ENCODE results near the gene ADGB.

The ADGB gene

DNA sequence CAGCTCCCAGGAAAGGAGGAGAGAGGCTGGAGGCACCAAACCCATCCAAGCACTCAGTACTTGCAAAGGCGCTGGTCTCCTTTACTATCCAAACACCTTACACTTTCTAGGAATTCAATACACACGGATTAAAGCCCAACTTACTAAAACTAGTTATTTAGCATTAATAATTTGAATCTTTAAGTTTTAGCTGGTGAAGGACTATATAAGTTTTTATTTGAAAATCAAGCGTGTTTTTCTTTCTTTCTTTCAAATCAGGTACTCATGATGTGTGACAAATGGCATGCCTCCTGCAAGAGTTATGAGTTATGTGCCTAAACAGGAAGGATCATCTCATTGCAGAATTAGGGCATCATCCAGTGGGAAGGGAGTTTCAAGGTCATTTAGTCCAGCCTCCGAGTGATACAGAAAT, 263.7 kb downstream of the ADGB start:
- Histone ChIP-seq H4K20me1 (ENCODE audit: insufficient read depth, low read length) (no peaks in the 10 kb centered on the region), H3K79me2 (ENCODE audit: low read length) (no peaks in the 10 kb centered on the region), H3K27me3 (replicated peaks; ENCODE audit: insufficient read depth, low read length) (no peaks in the 10 kb centered on the region), H3K9me2 (replicated peaks; ENCODE audit: insufficient read depth, low read length) (no peaks in the 10 kb centered on the region), H3F3A (ENCODE audit: insufficient read depth, low read length) (no peaks in the 10 kb centered on the region), H3K4me1 (ENCODE audit: low read length) (no peaks in the 10 kb centered on the region), H3K9ac (ENCODE audit: low read length) (no peak overlapping the region), H3K4me3 (ENCODE audit: low read length) (no peak overlapping the region), H2AFZ (ENCODE audit: low read length) (no peak overlapping the region), H3K9me3 (replicated peaks; ENCODE audit: insufficient read depth, low read length) (no peaks in the 10 kb centered on the region), H3K36me3 (replicated peaks; ENCODE audit: insufficient read depth, low read length) (no peaks in the 10 kb centered on the region), H3K27ac (ENCODE audit: low read length) (no peak overlapping the region), H3K4me2 (ENCODE audit: low read depth, low read length) (no peak overlapping the region)
- no peak for DNase-seq
- no peak for TF ChIP-seq EZH2 (optimal IDR thresholded peaks at IDR 0.05; ENCODE audit: low read depth, low read length)
- TF ChIP-seq, protein P1, sequence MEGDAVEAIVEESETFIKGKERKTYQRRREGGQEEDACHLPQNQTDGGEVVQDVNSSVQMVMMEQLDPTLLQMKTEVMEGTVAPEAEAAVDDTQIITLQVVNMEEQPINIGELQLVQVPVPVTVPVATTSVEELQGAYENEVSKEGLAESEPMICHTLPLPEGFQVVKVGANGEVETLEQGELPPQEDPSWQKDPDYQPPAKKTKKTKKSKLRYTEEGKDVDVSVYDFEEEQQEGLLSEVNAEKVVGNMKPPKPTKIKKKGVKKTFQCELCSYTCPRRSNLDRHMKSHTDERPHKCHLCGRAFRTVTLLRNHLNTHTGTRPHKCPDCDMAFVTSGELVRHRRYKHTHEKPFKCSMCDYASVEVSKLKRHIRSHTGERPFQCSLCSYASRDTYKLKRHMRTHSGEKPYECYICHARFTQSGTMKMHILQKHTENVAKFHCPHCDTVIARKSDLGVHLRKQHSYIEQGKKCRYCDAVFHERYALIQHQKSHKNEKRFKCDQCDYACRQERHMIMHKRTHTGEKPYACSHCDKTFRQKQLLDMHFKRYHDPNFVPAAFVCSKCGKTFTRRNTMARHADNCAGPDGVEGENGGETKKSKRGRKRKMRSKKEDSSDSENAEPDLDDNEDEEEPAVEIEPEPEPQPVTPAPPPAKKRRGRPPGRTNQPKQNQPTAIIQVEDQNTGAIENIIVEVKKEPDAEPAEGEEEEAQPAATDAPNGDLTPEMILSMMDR (IDR thresholded peaks at IDR 0.05; ENCODE audit: low read length): no peak
- no peak for TF ChIP-seq EZH2phosphoT487 (IDR thresholded peaks at IDR 0.05; ENCODE audit: low read length)

DNA sequence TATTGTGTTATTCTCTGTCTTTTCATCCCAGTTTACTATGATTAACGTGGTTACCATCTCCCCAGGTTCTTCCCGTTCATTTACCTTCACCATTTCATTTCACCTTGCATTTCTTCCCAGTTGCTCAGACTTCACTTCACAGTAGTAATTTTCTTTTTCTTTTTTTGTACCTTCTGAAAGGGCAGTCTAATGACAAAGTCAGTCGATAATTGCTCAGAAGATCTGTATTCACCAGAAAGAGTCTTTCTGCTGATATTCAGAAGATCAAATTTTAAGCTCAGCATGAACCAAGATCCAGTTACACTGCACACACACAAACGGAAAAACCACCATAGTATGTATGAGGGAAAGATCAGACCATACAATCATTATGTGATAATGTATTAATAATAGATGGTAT, 265.5 kb downstream of the ADGB start:
- Histone ChIP-seq H4K20me1 (ENCODE audit: insufficient read depth, low read length) (no peaks in the 10 kb centered on the region), H3K79me2 (ENCODE audit: low read length) (no peaks in the 10 kb centered on the region), H3K9me3 (replicated peaks; ENCODE audit: insufficient read depth, low read length) (no peaks in the 10 kb centered on the region), H2AFZ (ENCODE audit: low read length) (no peak overlapping the region), H3K27ac (ENCODE audit: low read length) (no peak overlapping the region), H3K27me3 (replicated peaks; ENCODE audit: insufficient read depth, low read length) (no peaks in the 10 kb centered on the region), H3F3A (ENCODE audit: insufficient read depth, low read length) (no peaks in the 10 kb centered on the region), H3K4me2 (ENCODE audit: low read depth, low read length) (no peak overlapping the region), H3K4me1 (ENCODE audit: low read length) (no peaks in the 10 kb centered on the region), H3K9ac (ENCODE audit: low read length) (no peak overlapping the region), H3K4me3 (ENCODE audit: low read length) (no peak overlapping the region), H3K9me2 (replicated peaks; ENCODE audit: insufficient read depth, low read length) (no peaks in the 10 kb centered on the region), H3K36me3 (replicated peaks; ENCODE audit: insufficient read depth, low read length) (no peaks in the 10 kb centered on the region)
- TF ChIP-seq EZH2 (optimal IDR thresholded peaks at IDR 0.05; ENCODE audit: low read depth, low read length) (no peak), EZH2phosphoT487 (IDR thresholded peaks at IDR 0.05; ENCODE audit: low read length) (no peak)
- TF ChIP-seq, protein P1 (IDR thresholded peaks at IDR 0.05; ENCODE audit: low read length): no peak
- DNase-seq: no peak

- TF ChIP-seq EZH2 (optimal IDR thresholded peaks at IDR 0.05; ENCODE audit: low read depth, low read length): no peak
- TF ChIP-seq, protein P1 (IDR thresholded peaks at IDR 0.05; ENCODE audit: low read length): no peak
- TF ChIP-seq EZH2phosphoT487 (IDR thresholded peaks at IDR 0.05; ENCODE audit: low read length): no peak
- H3K27ac ChIP-seq (ENCODE audit: low read length): no peak overlapping the region
Measured at GRCh38 chr6:146864885-146865284, 266.1 kb downstream of the ADGB start.

More at GRCh38 chr6:146864885-146865284, 266.1 kb downstream of the ADGB start:
- no peaks in the 10 kb centered on the region for H3K4me1 ChIP-seq (ENCODE audit: low read length)
- H3F3A ChIP-seq (ENCODE audit: insufficient read depth, low read length): no peaks in the 10 kb centered on the region
- H3K9ac ChIP-seq (ENCODE audit: low read length): no peak overlapping the region
- H4K20me1 ChIP-seq (ENCODE audit: insufficient read depth, low read length): no peaks in the 10 kb centered on the region
- H2AFZ ChIP-seq (ENCODE audit: low read length): no peak overlapping the region
- no peak for DNase-seq
- H3K9me2 ChIP-seq (replicated peaks; ENCODE audit: insufficient read depth, low read length): no peaks in the 10 kb centered on the region
- H3K27me3 ChIP-seq (replicated peaks; ENCODE audit: insufficient read depth, low read length): no peaks in the 10 kb centered on the region
- no peaks in the 10 kb centered on the region for H3K79me2 ChIP-seq (ENCODE audit: low read length)
- H3K4me2 ChIP-seq (ENCODE audit: low read depth, low read length): no peak overlapping the region
- no peaks in the 10 kb centered on the region for H3K36me3 ChIP-seq (replicated peaks; ENCODE audit: insufficient read depth, low read length)
- no peaks in the 10 kb centered on the region for H3K9me3 ChIP-seq (replicated peaks; ENCODE audit: insufficient read depth, low read length)
- H3K4me3 ChIP-seq (ENCODE audit: low read length): no peak overlapping the region

All from MM.1S (cell line).